Liver (tissue), 9 donors: ENCODE measurements around the gene FAR1. TPM values are rescaled to one million over a fixed set of nuclear protein-coding genes. Genes with fewer than 3 reads are reported as not detected.
"Not testable (repeated sequence)": the region's sequence is repeated elsewhere in the genome, so short reads cannot be mapped to it uniquely, and the experiment has no call there.

Experiments
- DNase-seq: peaks from one replicate; pipeline ENCODE4 v3.0.0-alpha.2; 2017; ENCODE audit warnings: low spot score
- H3K27ac ChIP-seq, 2 donors: one replicate each; pipeline ENCODE4 v1.7.0; 2013; ENCODE audit warnings: inconsistent platforms in 2 of 2, low read length in 2 of 2, control low read depth in 1 of 2, low read depth in 1 of 2, mild to moderate bottlenecking in 1 of 2
- H3K27me3 ChIP-seq, 4 donors: one replicate each; pipeline versions ENCODE4 v1.6.1 to v1.7.0; 2013; ENCODE audit warnings: low read length in 3 of 4, inconsistent platforms in 1 of 4, mild to moderate bottlenecking in 1 of 4, moderate library complexity in 1 of 4; ENCODE audit not compliant: control insufficient read depth in 4 of 4, insufficient read depth in 4 of 4
- H3K36me3 ChIP-seq, 4 donors: one replicate each; pipeline versions ENCODE4 v1.6.1 to v1.7.0; 2013; ENCODE audit warnings: low read length in 3 of 4, mild to moderate bottlenecking in 3 of 4, low read depth in 1 of 4, moderate library complexity in 1 of 4; ENCODE audit not compliant: control insufficient read depth in 4 of 4, insufficient read depth in 3 of 4
- H3K4me1 ChIP-seq, 4 donors: one replicate each; pipeline versions ENCODE4 v1.6.1 to v1.7.0; 2013; ENCODE audit warnings: low read length in 3 of 4, mild to moderate bottlenecking in 3 of 4, moderate library complexity in 1 of 4; ENCODE audit not compliant: control insufficient read depth in 4 of 4, insufficient read depth in 4 of 4
- H3K4me3 ChIP-seq, 3 donors: one replicate each; pipeline versions ENCODE4 v1.6.1 to v1.7.0; 2013; ENCODE audit warnings: low read length in 3 of 3, control low read depth in 1 of 3, low read depth in 1 of 3, mild to moderate bottlenecking in 1 of 3
- H3K9ac ChIP-seq, 2 donors: one replicate each; pipeline ENCODE4 v1.7.0; 2013; ENCODE audit warnings: low read length in 2 of 2, mild to moderate bottlenecking in 2 of 2, moderate library complexity in 2 of 2, control low read depth in 1 of 2, low read depth in 1 of 2
- H3K9me3 ChIP-seq, 4 donors: one replicate each; pipeline versions ENCODE4 v1.6.1 to v1.7.0; 2013; ENCODE audit warnings: low read length in 3 of 4; ENCODE audit not compliant: control insufficient read depth in 4 of 4
- EGR1 ChIP-seq, 2 donors: IDR thresholded peaks; 2 replicates each; pipeline ENCODE4 v1.6.1; 2016 to 2018; ENCODE audit warnings: antibody characterized with exemption in 2 of 2, low read depth in 2 of 2
- FOXA1 ChIP-seq: IDR thresholded peaks from 2 replicates; pipeline ENCODE4 v1.6.1; 2016; ENCODE audit warnings: antibody characterized with exemption
- FOXA2 ChIP-seq: IDR thresholded peaks from 2 replicates; pipeline ENCODE4 v1.6.1; 2016; ENCODE audit warnings: antibody characterized with exemption
- GABPA ChIP-seq, 2 donors: IDR thresholded peaks in 1 of 2; conservative IDR thresholded peaks in 1 of 2; 2 replicates each; pipeline ENCODE4 v1.6.1; 2016; ENCODE audit warnings: antibody characterized with exemption in 2 of 2, mild to moderate bottlenecking in 1 of 2, moderate library complexity in 1 of 2
- HNF4A ChIP-seq, 2 donors: conservative IDR thresholded peaks; 2 replicates each; pipeline ENCODE4 v1.6.1; 2016; ENCODE audit warnings: antibody characterized with exemption in 2 of 2, mild to moderate bottlenecking in 2 of 2
- HNF4G ChIP-seq: IDR thresholded peaks from 2 replicates; pipeline ENCODE4 v1.6.1; 2016; ENCODE audit warnings: antibody characterized with exemption
- JUND ChIP-seq, 2 donors: IDR thresholded peaks; 2 replicates each; pipeline ENCODE4 v1.6.1; 2016; ENCODE audit warnings: antibody characterized with exemption in 2 of 2
- NR2F2 ChIP-seq: IDR thresholded peaks from 2 replicates; pipeline ENCODE4 v1.6.1; 2016; ENCODE audit warnings: antibody characterized with exemption
- RAD21 ChIP-seq, 2 donors: IDR thresholded peaks; 2 replicates each; pipeline ENCODE4 v1.6.1; 2016; ENCODE audit warnings: antibody characterized with exemption in 2 of 2, mild to moderate bottlenecking in 2 of 2
- REST ChIP-seq: IDR thresholded peaks from 2 replicates; pipeline ENCODE4 v1.6.1; 2016; ENCODE audit warnings: antibody characterized with exemption, mild to moderate bottlenecking
- RXRA ChIP-seq, 2 donors: IDR thresholded peaks; 2 replicates each; pipeline ENCODE4 v1.6.1; 2017 to 2018; ENCODE audit warnings: antibody characterized with exemption in 2 of 2, mild to moderate bottlenecking in 1 of 2
- TAF1 ChIP-seq: conservative IDR thresholded peaks from 2 replicates; pipeline ENCODE4 v1.6.1; 2016; ENCODE audit warnings: antibody characterized with exemption, mild to moderate bottlenecking
- YY1 ChIP-seq: IDR thresholded peaks from 2 replicates; pipeline ENCODE4 v1.6.1; 2016; ENCODE audit warnings: antibody characterized with exemption, mild to moderate bottlenecking
- WGBS: extraction: QIAGEN DNeasy Blood & Tissue Kit; methylation state at CpG from one replicate; pipeline ENCODE4 v1.1.7; 2013; 5-methylcytosine and 5-hydroxymethylcytosine counted together
- polyA plus RNA-seq, 2 donors: library from polyadenylated mRNA; stranded (reverse) in 1 of 2; unstranded in 1 of 2; fragments of 200-250 nt in 1 of 2; fragments of >200 nt in 1 of 2; fragmentation: Nextera tagmentation in 1 of 2; extraction: Ambion mirVana in 1 of 2; gene quantifications; one replicate each; pipeline versions ENCODE4 v1.2.1 to v1.2.3, GENCODE V29; 2013 to 2015
- total RNA-seq, 2 donors: library from RNA; depleted of rRNA; stranded (reverse); fragments of >200 nt; gene quantifications; one replicate each; pipeline ENCODE4 v1.2.3, GENCODE V29; 2014
- TF ChIP-seq, protein P1 (sequence below): IDR thresholded peaks from 2 replicates; pipeline ENCODE4 v1.6.1; 2016; ENCODE audit warnings: antibody characterized with exemption
- TF ChIP-seq, protein P2 (sequence below): IDR thresholded peaks from 2 replicates; pipeline ENCODE4 v1.6.1; 2016; ENCODE audit warnings: antibody characterized with exemption
- TF ChIP-seq, protein P3 (sequence below): IDR thresholded peaks from 2 replicates; pipeline ENCODE4 v1.6.1; 2016; ENCODE audit warnings: antibody characterized with exemption
- donor health status: healthy.
- donor health status: healthy.
- donor health status: healthy.
- donor health status: healthy.
- donor health status: healthy.

The FAR1 gene
- total and polyA plus RNA-seq, 4 donors: 1.7 to 29.6 (median 5.5) TPM

- H3K9ac ChIP-seq: no peak overlapping the region
- WGBS: 87% methylated on average over 3 of the region's 3 CpGs
- H3K9me3 ChIP-seq: no peaks in the 10 kb centered on the region
- TF ChIP-seq RAD21 (IDR thresholded peaks at IDR 0.05) (no peak), REST (no peak), RXRA (IDR thresholded peaks at IDR 0.05) (no peak), FOXA1 (no peak), EGR1 (IDR thresholded peaks at IDR 0.05; ENCODE audit: low read depth in 2 of 2) (no peak), GABPA (IDR thresholded peaks at IDR 0.05 in 1 of 2, conservative IDR thresholded peaks at IDR 0.05 in 1 of 2) (no peak), TAF1 (no peak), HNF4G (no peak), NR2F2 (no peak), HNF4A (conservative IDR thresholded peaks at IDR 0.05) (no peak), FOXA2 (no peak), JUND (IDR thresholded peaks at IDR 0.05) (no peak), YY1 (no peak)
- TF ChIP-seq, protein P1, sequence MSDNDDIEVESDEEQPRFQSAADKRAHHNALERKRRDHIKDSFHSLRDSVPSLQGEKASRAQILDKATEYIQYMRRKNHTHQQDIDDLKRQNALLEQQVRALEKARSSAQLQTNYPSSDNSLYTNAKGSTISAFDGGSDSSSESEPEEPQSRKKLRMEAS: no peak
- TF ChIP-seq, protein P2, sequence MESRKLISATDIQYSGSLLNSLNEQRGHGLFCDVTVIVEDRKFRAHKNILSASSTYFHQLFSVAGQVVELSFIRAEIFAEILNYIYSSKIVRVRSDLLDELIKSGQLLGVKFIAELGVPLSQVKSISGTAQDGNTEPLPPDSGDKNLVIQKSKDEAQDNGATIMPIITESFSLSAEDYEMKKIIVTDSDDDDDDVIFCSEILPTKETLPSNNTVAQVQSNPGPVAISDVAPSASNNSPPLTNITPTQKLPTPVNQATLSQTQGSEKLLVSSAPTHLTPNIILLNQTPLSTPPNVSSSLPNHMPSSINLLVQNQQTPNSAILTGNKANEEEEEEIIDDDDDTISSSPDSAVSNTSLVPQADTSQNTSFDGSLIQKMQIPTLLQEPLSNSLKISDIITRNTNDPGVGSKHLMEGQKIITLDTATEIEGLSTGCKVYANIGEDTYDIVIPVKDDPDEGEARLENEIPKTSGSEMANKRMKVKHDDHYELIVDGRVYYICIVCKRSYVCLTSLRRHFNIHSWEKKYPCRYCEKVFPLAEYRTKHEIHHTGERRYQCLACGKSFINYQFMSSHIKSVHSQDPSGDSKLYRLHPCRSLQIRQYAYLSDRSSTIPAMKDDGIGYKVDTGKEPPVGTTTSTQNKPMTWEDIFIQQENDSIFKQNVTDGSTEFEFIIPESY: no peak
- TF ChIP-seq, protein P3, sequence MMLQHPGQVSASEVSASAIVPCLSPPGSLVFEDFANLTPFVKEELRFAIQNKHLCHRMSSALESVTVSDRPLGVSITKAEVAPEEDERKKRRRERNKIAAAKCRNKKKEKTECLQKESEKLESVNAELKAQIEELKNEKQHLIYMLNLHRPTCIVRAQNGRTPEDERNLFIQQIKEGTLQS: no peak
- DNase-seq: no peak
- H3K36me3 ChIP-seq: no peaks in the 10 kb centered on the region
- H3K4me3 ChIP-seq: no peak overlapping the region
- H3K4me1 ChIP-seq: no peaks in the 10 kb centered on the region
- H3K27ac ChIP-seq: no peak overlapping the region
- no peaks in the 10 kb centered on the region for H3K27me3 ChIP-seq
Observed at GRCh38 chr11:13734530-13734929, 66.1 kb downstream of the FAR1 start.

GRCh38 chr11:13745165-13745564 is 76.7 kb downstream of the FAR1 start:
- H3K4me3 ChIP-seq: no peak overlapping the region
- no peak for DNase-seq
- 58% methylated on average over 2 of the region's 2 CpGs for WGBS
- no peaks in the 10 kb centered on the region for H3K4me1 ChIP-seq
- no peak for TF ChIP-seq HNF4G
- H3K9me3 ChIP-seq: no peaks in the 10 kb centered on the region
- H3K27me3 ChIP-seq: peaks cover 0 to 3% (median 0%) of the 10 kb centered on the region in 4 donors
- no peak overlapping the region for H3K27ac ChIP-seq
- no peaks in the 10 kb centered on the region for H3K36me3 ChIP-seq
- H3K9ac ChIP-seq: no peak overlapping the region

- not testable (repeated sequence) for H3K9ac ChIP-seq, DNase-seq, H3K36me3 ChIP-seq, H3K9me3 ChIP-seq, H3K27me3 ChIP-seq, H3K27ac ChIP-seq, H3K4me3 ChIP-seq, H3K4me1 ChIP-seq
- WGBS: 81% methylated on average over 5 of the region's 5 CpGs
Observed at GRCh38 chr11:13753316-13753715, 84.8 kb downstream of the FAR1 start.
